CD4-positive, alpha-beta T cell (primary cell): ENCODE data around the gene OTOGL. TPM values are rescaled to one million over a fixed set of nuclear protein-coding genes. Genes with fewer than 3 reads are reported as not detected.

Experiments used
- ATAC-seq: fragments of 200-7000 bp; cut with Tn5 transposase; one replicate; pipeline ENCODE4 v1.10.0; 2022; ENCODE audit warnings: mild to moderate bottlenecking; ENCODE audit not compliant: poor library complexity
- CTCF ChIA-PET: fragments of 350-600 bp; sonication (Branson Sonifier 250); formaldehyde crosslinking; loops from one replicate; lab custom pipeline; 2021; ENCODE audit warnings: antibody characterized with exemption, inconsistent platforms; lab: Charles Lee
- POLR2A ChIA-PET: fragments of 350-600 bp; sonication (Branson Sonifier 250); formaldehyde crosslinking; loops from one replicate; lab custom pipeline; 2021; ENCODE audit warnings: antibody characterized with exemption, inconsistent platforms; lab: Charles Lee
- DNase-seq, 14 experiments: peaks; one replicate each; pipeline ENCODE4 v3.0.0-alpha.2; 2013 to 2020; ENCODE audit warnings: mixed read lengths in 2 of 14
- H3K27ac ChIP-seq, 2 donors: one replicate each; pipeline versions ENCODE4 v1.5.1 to v1.7.0; 2013; ENCODE audit warnings: low read length in 2 of 2, low read depth in 1 of 2, mild to moderate bottlenecking in 1 of 2
- H3K27me3 ChIP-seq, 2 experiments: 1 replicate in 1 of 2; 2 replicates in 1 of 2; pipeline versions ENCODE4 v1.6.1 to v1.7.0; 2013; ENCODE audit warnings: low read length in 2 of 2, control low read depth in 1 of 2, mild to moderate bottlenecking in 1 of 2, moderate library complexity in 1 of 2; ENCODE audit not compliant: insufficient read depth in 2 of 2, control insufficient read depth in 1 of 2
- H3K36me3 ChIP-seq: one replicate; pipeline ENCODE4 v1.6.1; 2013; ENCODE audit warnings: low read length, control low read depth; ENCODE audit not compliant: insufficient read depth
- H3K4me1 ChIP-seq: one replicate; pipeline ENCODE4 v1.6.1; 2013; ENCODE audit warnings: low read length, control low read depth; ENCODE audit not compliant: insufficient read depth
- H3K4me3 ChIP-seq: one replicate; pipeline ENCODE4 v1.5.1; 2013; ENCODE audit warnings: mild to moderate bottlenecking, low read length, moderate library complexity
- H3K9me3 ChIP-seq, 2 experiments: 1 replicate in 1 of 2; 2 replicates in 1 of 2; pipeline versions ENCODE4 v1.6.1 to v1.7.0; 2013; ENCODE audit warnings: low read length in 2 of 2, mild to moderate bottlenecking in 2 of 2, control low read depth in 1 of 2, moderate library complexity in 1 of 2; ENCODE audit not compliant: control insufficient read depth in 1 of 2, insufficient read depth in 1 of 2
- H3K27ac Mint-ChIP-seq: one replicate; pipeline ENCODE4 v1.8.0; 2020; ENCODE audit warnings: mixed read lengths
- H3K27me3 Mint-ChIP-seq: one replicate; pipeline ENCODE4 v1.8.0; 2021; ENCODE audit warnings: mixed read lengths
- H3K36me3 Mint-ChIP-seq: one replicate; pipeline ENCODE4 v1.8.0; 2021; ENCODE audit warnings: low read depth, mixed read lengths
- H3K4me1 Mint-ChIP-seq: one replicate; pipeline ENCODE4 v1.8.0; 2021; ENCODE audit warnings: low read depth, mixed read lengths
- H3K4me3 Mint-ChIP-seq: one replicate; pipeline ENCODE4 v1.8.0; 2020; ENCODE audit warnings: mild to moderate bottlenecking, mixed read lengths
- H3K9me3 Mint-ChIP-seq: one replicate; pipeline ENCODE4 v1.8.0; 2020; ENCODE audit warnings: mixed read lengths
- CTCF ChIP-seq: fragments of 200-600 bp; IDR thresholded peaks from one replicate; pipeline ENCODE4 v1.8.0; 2022; ENCODE audit warnings: antibody characterized with exemption, mild to moderate bottlenecking
- intact Hi-C, 2 experiments: fragments of 100-400 bp; cut with DNase I in 1 of 2; cut with micrococcal nuclease in 1 of 2; formaldehyde crosslinking; loops; one replicate each; pipeline versions ENCODE4 v1.15.1 to v1.9.0; 2023 to 2025; cut with DNase I, micrococcal nuclease
- total RNA-seq, 174 experiments: library from RNA in 2 of 174; stranded (reverse) in 2 of 174; gene quantifications; one replicate each; pipeline ENCODE4 v1.2.3 and lab custom pipeline; 2021 to 2026

OTOGL gene
- total RNA-seq, 2 experiments from 2014 or later, result not detected

- DNase-seq, result no peak
- no peaks in the 10 kb centered on the region for H3K27me3 Mint-ChIP-seq
- Histone ChIP-seq H3K27ac (no peak overlapping the region), H3K36me3 (no peaks in the 10 kb centered on the region), H3K9me3 (no peaks in the 10 kb centered on the region), H3K27me3 (no peaks in the 10 kb centered on the region), H3K4me1 (no peaks in the 10 kb centered on the region), H3K4me3 (no peak overlapping the region)
- POLR2A ChIA-PET, result no interaction called here
- no peak overlapping the region for H3K27ac Mint-ChIP-seq
- H3K9me3 Mint-ChIP-seq, result no peaks in the 10 kb centered on the region
- CTCF ChIA-PET, result interaction anchor here (0.6 kb wide), 1 partner anchor 72 kb away, joined by 4 read pairs; no protein-coding TSS in a partner anchor
- ATAC-seq, result no peak
- no peaks in the 10 kb centered on the region for H3K4me1 Mint-ChIP-seq
- H3K4me3 Mint-ChIP-seq, result no peak overlapping the region
- H3K36me3 Mint-ChIP-seq, result no peaks in the 10 kb centered on the region
- intact Hi-C loops, result no loop called here
- no peak for TF ChIP-seq CTCF
Observed at GRCh38 chr12:80325167-80325959, 226.0 kb downstream of the OTOGL start.

GRCh38 chr12:80332827-80333226, 233.5 kb downstream of the OTOGL start:
- no peak for TF ChIP-seq CTCF
- no peaks in the 10 kb centered on the region for H3K36me3 Mint-ChIP-seq
- no peaks in the 10 kb centered on the region for H3K27me3 Mint-ChIP-seq
- intact Hi-C loops, result no loop called here
- no peaks in the 10 kb centered on the region for H3K9me3 Mint-ChIP-seq
- ATAC-seq (no peak), DNase-seq (no peak)
- ChIA-PET POLR2A (no interaction called here), CTCF (no interaction called here)
- no peaks in the 10 kb centered on the region for H3K36me3 ChIP-seq
- no peaks in the 10 kb centered on the region for H3K27me3 ChIP-seq
- H3K4me3 Mint-ChIP-seq, result no peak overlapping the region
- H3K4me3 ChIP-seq, result no peak overlapping the region
- no peak overlapping the region for H3K27ac Mint-ChIP-seq
- H3K9me3 ChIP-seq, result no peaks in the 10 kb centered on the region
- no peaks in the 10 kb centered on the region for H3K4me1 ChIP-seq
- no peaks in the 10 kb centered on the region for H3K4me1 Mint-ChIP-seq
- H3K27ac ChIP-seq, result no peak overlapping the region

- H3K4me3 Mint-ChIP-seq, result no peak overlapping the region
- H3K27ac ChIP-seq, result no peak overlapping the region
- H3K36me3 Mint-ChIP-seq, result no peaks in the 10 kb centered on the region
- H3K27me3 ChIP-seq, result no peaks in the 10 kb centered on the region
- H3K27ac Mint-ChIP-seq, result no peak overlapping the region
- intact Hi-C loops, result no loop called here
- ChIA-PET CTCF (no interaction called here), POLR2A (no interaction called here)
- H3K9me3 ChIP-seq, result no peaks in the 10 kb centered on the region
- H3K36me3 ChIP-seq, result no peaks in the 10 kb centered on the region
- H3K4me1 Mint-ChIP-seq, result no peaks in the 10 kb centered on the region
- no peak overlapping the region for H3K4me3 ChIP-seq
- H3K27me3 Mint-ChIP-seq, result no peaks in the 10 kb centered on the region
- DNase-seq (no peak), ATAC-seq (no peak)
- H3K4me1 ChIP-seq, result no peaks in the 10 kb centered on the region
- no peak for TF ChIP-seq CTCF
- peaks cover 8% of the 10 kb centered on the region for H3K9me3 Mint-ChIP-seq
Observed at GRCh38 chr12:80352474-80352873, 253.1 kb downstream of the OTOGL start.
